ENCODE measurements around the gene BORCS8. TPM values are rescaled to one million over a fixed set of nuclear protein-coding genes. Genes with fewer than 3 reads are reported as not detected.

Gene BORCS8
- total and polyA plus RNA-seq, 2 of the 13 experiments (the other 11 are each of a cell fraction or from before 2014, with no cell fraction given) = 9.6 to 13.3 TPM

DNA sequence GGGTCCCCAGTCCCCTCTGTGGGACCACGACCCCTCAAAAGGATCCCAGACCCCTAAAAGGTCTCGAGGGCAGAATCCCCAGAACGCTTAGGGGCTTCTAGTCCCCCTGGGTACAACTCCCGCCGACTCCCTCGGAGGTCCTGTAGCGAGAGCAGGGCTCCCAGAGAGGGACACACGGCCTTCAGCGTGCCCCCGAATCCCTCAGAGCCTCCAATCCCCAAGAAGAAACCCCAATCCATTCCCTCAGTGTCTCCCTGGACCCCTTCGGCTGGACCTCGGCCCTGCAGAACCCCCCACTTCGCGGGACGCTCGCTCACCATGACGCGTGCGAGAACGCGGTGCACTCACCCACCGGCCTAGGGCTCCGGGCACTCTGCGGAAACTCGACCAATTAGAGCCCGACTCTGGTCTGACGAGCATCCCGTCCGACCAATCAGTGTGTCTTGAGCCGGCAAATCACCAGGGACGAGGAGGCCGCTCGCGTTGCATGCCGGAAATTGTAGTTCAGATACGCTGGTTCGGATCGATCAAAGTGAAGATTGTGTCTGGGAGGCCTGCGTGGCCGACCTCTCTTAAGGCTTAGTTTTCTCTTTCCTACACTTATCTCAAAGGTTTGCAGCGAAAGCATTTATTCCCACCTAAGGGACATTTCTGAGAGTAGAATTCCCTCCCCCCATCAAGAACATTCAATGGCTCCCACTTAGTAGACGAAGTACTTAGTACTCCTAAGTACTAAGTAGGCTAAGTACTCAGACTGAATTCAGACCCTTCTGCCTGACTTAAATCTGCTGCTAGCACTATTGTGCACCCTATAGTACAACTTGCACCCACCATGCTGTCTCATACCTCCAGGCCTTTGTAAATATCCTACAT lies 53.6 kb downstream of the BORCS8 start, which contains the start of gene TMEM161A (continued):
- 0 out of 2 replicates have a peak, but pooled peaks have one; percentile 31 for TF ChIP-seq ZNF543 (CRISPR knock-in tag; IDR thresholded peaks at IDR 0.05)
- TF ChIP-seq ZSCAN30 (CRISPR knock-in tag; IDR thresholded peaks at IDR 0.05) = 0 out of 2 replicates have a peak, but pooled peaks have one; percentile 51
- no peak for TF ChIP-seq ZNF24 (IDR thresholded peaks at IDR 0.05)
- TF ChIP-seq TBX2 (CRISPR knock-in tag; IDR thresholded peaks at IDR 0.05; ENCODE audit: borderline replicate concordance) = peak; percentile 48; the same call in 1 of the 2 replicates
- TF ChIP-seq, protein P1, sequence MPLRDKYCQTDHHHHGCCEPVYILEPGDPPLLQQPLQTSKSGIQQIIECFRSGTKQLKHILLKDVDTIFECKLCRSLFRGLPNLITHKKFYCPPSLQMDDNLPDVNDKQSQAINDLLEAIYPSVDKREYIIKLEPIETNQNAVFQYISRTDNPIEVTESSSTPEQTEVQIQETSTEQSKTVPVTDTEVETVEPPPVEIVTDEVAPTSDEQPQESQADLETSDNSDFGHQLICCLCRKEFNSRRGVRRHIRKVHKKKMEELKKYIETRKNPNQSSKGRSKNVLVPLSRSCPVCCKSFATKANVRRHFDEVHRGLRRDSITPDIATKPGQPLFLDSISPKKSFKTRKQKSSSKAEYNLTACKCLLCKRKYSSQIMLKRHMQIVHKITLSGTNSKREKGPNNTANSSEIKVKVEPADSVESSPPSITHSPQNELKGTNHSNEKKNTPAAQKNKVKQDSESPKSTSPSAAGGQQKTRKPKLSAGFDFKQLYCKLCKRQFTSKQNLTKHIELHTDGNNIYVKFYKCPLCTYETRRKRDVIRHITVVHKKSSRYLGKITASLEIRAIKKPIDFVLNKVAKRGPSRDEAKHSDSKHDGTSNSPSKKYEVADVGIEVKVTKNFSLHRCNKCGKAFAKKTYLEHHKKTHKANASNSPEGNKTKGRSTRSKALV (CRISPR knock-in tag; IDR thresholded peaks at IDR 0.05) = peak; percentile 44; the same call in 1 of the 2 replicates
- TF ChIP-seq ZNF382 (CRISPR knock-in tag; IDR thresholded peaks at IDR 0.05; ENCODE audit: borderline replicate concordance) = no peak
- TF ChIP-seq NFE2 (CRISPR knock-in tag; IDR thresholded peaks at IDR 0.05) = no peak
- TF ChIP-seq, protein P2, sequence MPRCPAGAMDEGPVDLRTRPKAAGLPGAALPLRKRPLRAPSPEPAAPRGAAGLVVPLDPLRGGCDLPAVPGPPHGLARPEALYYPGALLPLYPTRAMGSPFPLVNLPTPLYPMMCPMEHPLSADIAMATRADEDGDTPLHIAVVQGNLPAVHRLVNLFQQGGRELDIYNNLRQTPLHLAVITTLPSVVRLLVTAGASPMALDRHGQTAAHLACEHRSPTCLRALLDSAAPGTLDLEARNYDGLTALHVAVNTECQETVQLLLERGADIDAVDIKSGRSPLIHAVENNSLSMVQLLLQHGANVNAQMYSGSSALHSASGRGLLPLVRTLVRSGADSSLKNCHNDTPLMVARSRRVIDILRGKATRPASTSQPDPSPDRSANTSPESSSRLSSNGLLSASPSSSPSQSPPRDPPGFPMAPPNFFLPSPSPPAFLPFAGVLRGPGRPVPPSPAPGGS (CRISPR knock-in tag; IDR thresholded peaks at IDR 0.05) = no peak
- TF ChIP-seq, protein P3, sequence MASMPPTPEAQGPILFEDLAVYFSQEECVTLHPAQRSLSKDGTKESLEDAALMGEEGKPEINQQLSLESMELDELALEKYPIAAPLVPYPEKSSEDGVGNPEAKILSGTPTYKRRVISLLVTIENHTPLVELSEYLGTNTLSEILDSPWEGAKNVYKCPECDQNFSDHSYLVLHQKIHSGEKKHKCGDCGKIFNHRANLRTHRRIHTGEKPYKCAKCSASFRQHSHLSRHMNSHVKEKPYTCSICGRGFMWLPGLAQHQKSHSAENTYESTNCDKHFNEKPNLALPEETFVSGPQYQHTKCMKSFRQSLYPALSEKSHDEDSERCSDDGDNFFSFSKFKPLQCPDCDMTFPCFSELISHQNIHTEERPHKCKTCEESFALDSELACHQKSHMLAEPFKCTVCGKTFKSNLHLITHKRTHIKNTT (CRISPR knock-in tag; IDR thresholded peaks at IDR 0.05) = no peak
- TF ChIP-seq SSRP1 (CRISPR knock-in tag; IDR thresholded peaks at IDR 0.05) = no peak
- TF ChIP-seq, protein P4, sequence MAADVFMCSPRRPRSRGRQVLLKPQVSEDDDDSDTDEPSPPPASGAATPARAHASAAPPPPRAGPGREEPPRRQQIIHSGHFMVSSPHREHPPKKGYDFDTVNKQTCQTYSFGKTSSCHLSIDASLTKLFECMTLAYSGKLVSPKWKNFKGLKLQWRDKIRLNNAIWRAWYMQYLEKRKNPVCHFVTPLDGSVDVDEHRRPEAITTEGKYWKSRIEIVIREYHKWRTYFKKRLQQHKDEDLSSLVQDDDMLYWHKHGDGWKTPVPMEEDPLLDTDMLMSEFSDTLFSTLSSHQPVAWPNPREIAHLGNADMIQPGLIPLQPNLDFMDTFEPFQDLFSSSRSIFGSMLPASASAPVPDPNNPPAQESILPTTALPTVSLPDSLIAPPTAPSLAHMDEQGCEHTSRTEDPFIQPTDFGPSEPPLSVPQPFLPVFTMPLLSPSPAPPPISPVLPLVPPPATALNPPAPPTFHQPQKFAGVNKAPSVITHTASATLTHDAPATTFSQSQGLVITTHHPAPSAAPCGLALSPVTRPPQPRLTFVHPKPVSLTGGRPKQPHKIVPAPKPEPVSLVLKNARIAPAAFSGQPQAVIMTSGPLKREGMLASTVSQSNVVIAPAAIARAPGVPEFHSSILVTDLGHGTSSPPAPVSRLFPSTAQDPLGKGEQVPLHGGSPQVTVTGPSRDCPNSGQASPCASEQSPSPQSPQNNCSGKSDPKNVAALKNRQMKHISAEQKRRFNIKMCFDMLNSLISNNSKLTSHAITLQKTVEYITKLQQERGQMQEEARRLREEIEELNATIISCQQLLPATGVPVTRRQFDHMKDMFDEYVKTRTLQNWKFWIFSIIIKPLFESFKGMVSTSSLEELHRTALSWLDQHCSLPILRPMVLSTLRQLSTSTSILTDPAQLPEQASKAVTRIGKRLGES (CRISPR knock-in tag; IDR thresholded peaks at IDR 0.05; ENCODE audit: borderline replicate concordance) = no peak
- peak; percentile 68; the same call in 1 of the 2 replicates for TF ChIP-seq RFX5 (IDR thresholded peaks at IDR 0.05; ENCODE audit: low read depth, low read length)
- TF ChIP-seq, protein P5, sequence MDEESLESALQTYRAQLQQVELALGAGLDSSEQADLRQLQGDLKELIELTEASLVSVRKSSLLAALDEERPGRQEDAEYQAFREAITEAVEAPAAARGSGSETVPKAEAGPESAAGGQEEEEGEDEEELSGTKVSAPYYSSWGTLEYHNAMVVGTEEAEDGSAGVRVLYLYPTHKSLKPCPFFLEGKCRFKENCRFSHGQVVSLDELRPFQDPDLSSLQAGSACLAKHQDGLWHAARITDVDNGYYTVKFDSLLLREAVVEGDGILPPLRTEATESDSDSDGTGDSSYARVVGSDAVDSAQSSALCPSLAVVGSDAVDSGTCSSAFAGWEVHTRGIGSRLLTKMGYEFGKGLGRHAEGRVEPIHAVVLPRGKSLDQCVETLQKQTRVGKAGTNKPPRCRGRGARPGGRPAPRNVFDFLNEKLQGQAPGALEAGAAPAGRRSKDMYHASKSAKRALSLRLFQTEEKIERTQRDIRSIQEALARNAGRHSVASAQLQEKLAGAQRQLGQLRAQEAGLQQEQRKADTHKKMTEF (CRISPR knock-in tag; IDR thresholded peaks at IDR 0.05) = peak; percentile 47; the same call in 1 of the 2 replicates
- no peak; the same call in 1 of the 2 replicates for TF ChIP-seq TSC22D2 (CRISPR knock-in tag; IDR thresholded peaks at IDR 0.05; ENCODE audit: borderline replicate concordance)
- TF ChIP-seq ZEB1 (IDR thresholded peaks at IDR 0.05; ENCODE audit: insufficient replicate concordance, low read depth) = no peak
- TF ChIP-seq ZNF788 (CRISPR knock-in tag; IDR thresholded peaks at IDR 0.05; ENCODE audit: borderline replicate concordance) = no peak; the same call in 1 of the 2 replicates
- no peak for TF ChIP-seq MEIS2 (CRISPR knock-in tag; IDR thresholded peaks at IDR 0.05)
- TF ChIP-seq ZBTB20 (CRISPR knock-in tag; IDR thresholded peaks at IDR 0.05; ENCODE audit: borderline replicate concordance, low read depth) = no peak
- no peak for TF ChIP-seq ZNF431 (CRISPR knock-in tag; IDR thresholded peaks at IDR 0.05; ENCODE audit: borderline replicate concordance, low read depth)
- TF ChIP-seq PHF8 (CRISPR knock-in tag; IDR thresholded peaks at IDR 0.05) = peak; percentile 81
